Measurements from ENCODE around the gene FLRT1.

GRCh38 chr11:63986156-63986931 lies 49.4 kb upstream of the FLRT1 start, which contains the start of gene OTUB1:
- TF ChIP-seq CTCF (conservative IDR thresholded peaks at IDR 0.05; ENCODE audit: low read depth in 2 of 2): no peak
- no peak for TF ChIP-seq CREB1 (CRISPR knock-in tag; IDR thresholded peaks at IDR 0.05; ENCODE audit: low read depth)
- peak; percentile 93 for TF ChIP-seq POLR2AphosphoS5 (IDR thresholded peaks at IDR 0.05; ENCODE audit: low read depth)
